ENCODE data around the gene ADGRE3.
"Not testable (repeated sequence)": the region's sequence is repeated elsewhere in the genome, so short reads cannot be mapped to it uniquely, and the experiment has no call there.

The ADGRE3 gene

DNA sequence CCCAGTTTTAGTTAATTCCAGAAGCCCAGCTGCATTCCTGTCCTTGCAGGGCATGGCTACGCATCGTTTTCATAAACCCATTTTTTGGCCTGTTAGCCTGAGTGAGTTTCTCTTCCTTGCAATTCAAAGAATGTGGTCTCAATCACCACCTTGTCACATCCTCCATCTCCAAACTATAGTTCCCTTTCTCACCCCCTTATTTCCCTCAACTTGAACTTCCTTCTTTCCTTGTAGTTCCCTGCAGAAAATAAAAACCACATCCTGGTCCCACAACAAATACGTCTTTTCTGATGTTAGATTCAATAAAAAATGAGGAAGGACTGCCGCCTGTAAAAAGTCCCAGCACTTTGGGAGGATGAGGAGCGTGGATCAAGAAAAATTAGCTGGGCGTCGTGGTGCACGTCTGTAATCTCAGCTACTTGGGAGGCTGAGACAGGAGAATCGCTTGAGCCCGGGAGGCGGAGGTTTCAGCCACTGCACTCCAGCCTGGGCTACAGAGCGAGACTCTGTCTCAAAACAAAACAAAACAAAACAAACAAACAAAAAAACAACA lies 13.2 kb downstream of the ADGRE3 start:
- no peak for DNase-seq

DNA sequence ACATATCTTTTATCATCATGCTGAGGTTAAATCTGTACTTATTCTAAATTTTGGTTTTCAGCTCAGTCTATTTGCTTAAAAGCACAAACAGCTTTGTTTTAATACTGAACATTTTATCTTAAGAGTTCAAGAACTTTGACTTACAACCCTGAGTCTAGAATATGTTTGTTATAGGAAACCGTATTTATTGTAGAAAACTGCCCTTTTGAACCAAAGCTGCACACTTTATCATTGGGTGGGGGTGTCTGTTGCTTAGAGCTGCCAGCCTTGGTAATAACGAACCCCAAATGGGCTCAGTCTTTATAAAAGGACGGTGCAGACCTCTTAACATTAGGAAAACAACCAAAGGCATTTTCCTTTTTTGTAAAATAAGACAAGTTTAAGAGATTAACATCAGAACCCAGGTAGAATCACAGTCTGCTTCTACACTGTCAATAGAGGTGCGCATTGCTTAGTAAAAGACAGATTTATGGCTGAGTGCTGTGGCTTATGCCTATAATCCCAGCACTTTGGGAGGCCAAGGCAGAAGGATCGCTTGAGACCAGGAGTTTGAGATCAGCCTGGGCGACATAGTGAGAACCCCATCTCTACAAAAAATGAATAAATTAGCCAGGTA lies 14.7 kb downstream of the ADGRE3 start:
- no peak for DNase-seq

DNA sequence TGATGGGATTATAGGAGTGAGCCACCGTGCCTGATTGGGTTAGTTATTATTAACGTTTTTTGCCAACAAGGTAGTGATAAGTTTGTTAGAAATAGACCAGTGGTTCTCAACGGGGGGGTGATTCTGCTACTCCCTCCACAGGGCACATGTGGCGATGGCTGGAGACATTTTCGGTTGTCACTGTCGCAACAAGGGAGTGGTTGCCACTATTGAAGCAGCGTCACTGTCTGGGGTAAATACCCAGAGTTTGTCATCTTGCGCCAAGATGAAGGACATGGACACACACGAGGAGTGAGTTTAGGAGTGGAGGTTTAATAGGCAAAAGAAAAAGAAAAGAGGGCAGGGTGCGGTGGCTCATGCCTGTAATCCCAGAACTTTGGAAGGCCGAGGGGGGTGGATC lies 18.9 kb downstream of the ADGRE3 start:
- no peak for DNase-seq

DNA sequence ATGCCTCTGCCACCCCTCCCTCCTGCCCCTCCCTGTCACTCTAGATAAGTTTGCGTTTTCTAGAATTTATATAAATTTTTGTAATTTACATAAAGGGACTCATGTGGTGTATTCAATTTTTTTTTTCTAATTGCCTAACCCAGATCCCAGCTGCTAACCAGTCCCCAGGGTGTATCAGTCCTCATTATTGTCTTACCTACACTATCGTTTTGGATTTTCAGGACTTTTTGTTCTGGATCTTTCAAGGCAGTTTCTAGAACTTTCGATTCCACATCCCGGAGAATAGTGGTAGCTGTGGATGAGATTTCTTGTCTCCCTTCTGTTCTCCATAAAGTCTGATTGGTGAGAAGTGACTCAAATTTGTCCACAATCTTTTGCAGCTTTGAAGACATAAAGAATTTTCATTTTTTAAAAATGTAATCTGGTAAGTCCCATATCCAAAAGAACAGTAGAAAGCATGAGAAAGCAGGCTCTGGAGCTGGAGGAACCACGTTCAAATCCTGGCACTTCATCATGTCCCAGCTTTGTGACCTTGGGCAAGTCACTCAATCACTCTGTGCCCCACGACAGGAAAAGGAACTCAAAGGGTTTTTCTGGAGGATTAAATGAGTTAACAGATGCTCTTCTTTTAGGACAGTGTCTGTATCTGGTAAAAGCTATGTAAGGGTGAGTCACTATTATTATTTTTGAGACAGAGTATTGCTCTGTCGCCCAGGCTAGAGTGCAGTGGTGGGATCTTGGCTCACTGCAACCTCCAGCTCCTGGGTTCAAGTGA lies 19.7 kb downstream of the ADGRE3 start:
- DNase-seq: no peak

DNA sequence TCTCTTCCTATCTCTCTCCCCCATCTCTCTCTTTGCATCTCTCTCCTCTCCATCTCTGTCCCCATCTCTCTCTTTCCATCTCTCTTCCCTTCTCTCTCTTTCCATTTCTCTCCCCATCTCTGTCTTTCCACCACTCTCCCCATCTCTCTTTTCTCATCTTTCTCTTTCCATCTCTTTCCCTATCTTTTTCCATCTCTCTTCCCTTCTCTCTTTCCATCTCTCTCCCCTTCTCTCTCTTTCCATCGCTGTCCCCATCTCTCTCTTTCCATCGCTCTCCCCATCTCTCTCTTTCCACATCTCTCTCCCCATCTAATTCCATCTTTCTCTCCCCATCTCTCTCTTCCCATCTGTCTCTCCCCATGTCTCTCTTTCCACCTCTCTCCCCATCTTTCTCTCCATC lies 24.5 kb downstream of the ADGRE3 start:
- no peak for DNase-seq

DNA sequence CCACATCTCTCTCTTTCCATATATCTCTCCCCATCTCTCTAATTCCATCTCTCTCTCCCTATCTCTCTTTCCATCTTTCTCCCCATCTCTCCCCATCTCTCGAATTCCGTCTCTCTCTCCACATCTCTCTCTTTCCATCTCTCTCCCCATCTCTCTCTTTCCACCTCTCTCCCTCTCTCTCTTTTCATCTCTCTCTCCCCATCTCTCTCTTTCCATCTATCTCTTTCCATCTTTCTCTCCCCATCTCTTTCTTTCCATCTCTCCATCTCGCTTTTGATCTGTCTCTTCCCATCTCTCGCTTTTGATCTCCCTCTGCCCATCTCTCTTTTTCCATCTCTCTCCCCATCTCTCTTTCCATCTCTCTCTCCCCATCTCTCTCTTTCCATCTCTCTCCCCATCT lies 25.6 kb downstream of the ADGRE3 start:
- no peak for DNase-seq

DNA sequence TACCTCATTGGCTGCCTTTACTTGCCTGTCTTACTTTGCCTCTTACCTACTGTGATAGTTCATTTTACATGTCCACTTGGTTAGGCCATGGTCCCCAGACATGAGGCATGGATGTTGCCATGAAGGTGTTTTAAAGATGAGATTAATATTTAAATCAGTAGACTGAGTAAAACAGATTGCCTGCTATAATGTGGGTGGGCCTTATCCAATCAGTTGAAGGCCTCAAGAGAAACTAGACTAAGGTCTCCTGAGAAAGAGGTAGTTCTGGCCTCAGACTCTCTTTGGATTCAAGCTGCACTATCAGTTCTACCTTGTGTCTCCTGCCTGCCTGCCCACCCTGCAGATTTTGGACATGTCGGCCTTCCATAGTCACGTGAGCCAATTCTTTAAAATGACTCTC lies 26.1 kb downstream of the ADGRE3 start:
- DNase-seq: no peak

DNA sequence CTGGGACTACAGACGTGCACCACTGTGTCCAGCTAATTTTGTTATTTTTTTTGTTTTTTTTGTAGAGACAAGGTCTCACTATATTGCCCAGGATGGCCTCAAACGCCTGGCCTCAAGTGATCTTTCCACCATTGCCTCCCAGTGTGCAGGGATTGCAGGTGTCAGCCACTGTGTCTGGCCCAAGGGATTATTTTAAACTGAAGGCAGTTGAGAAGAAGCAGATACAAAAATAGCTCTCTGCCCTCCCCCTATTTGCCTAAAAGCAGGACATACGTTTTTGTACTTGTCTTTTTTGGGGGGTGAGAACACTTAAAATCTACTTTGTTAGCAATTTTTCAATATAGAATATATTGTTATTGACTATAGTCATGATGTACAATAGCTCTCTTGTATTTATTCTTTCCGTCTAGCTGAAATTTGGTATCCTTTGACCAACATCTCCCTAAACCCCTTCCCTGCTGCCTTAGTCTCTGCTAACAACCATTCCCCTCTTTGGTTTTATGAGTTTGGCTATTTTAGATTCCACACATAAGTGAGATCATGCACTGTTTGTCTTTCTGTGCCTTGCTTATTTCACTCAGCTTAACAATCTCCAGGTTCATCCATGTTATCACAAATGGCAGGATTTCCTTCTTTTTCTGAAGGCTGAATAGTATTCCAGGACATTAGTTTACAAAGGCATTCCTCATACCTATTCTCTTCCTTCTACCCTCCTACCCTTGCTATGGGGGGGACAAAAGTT lies 34.9 kb downstream of the ADGRE3 start:
- DNase-seq: no peak

DNA sequence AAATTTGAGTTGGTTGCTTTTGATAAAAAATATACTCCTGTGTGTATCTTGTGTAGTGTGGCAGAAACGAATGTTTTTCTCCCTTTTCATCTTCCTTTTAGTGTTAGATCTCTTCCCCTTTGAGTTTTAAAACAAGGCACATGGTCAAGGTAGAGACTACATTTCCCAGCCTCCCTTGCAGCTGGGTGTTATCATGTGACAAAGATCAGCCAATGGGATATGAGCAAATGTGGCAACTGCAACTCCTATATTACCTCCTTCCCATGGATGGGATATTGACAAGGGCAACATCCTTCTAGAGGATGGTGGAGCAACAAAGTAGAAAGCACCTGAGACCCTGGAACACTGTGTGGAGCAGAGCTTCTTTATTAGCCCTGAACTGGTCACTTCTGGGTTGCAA lies 42.4 kb downstream of the ADGRE3 start:
- DNase-seq: no peak

DNA sequence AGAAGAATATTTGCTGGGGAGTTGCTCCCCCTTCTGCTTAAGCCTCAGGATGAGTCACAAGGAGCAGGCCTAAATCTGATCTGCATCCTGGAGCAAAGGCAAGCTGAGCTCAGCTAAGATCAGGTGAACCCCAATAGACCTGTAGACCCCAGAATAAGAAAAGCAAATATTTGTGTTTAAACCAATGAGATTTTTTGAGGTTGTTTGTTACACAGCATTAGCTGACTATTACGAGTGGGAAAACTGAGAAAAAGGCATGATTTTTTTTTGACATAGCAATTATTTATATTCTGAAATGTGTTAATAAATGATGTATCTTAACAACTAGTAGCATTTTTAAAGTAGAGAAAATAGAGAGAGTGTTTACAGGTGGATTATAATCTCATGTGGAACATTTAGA lies 45.1 kb downstream of the ADGRE3 start:
- no peak for DNase-seq

DNA sequence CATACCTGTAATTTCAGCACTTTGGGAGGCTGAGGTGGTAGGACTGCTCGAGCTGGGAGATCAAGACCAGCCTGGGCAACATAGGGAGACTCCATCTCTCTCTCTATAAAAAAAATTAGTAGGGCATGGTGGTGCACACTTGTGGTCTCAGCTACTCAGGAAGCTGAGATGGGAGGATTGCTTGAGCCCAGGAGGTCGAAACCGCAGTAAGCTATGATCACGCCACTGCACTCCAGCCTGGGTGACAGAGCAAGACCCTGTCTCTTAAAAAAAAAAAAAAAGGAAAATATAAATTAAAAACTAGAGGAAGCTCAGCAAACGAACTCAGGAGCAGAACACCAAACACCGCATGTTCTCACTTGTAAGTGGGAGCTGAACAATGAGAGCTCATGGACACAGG lies 50.2 kb downstream of the ADGRE3 start:
- not testable (repeated sequence) for DNase-seq

DNA sequence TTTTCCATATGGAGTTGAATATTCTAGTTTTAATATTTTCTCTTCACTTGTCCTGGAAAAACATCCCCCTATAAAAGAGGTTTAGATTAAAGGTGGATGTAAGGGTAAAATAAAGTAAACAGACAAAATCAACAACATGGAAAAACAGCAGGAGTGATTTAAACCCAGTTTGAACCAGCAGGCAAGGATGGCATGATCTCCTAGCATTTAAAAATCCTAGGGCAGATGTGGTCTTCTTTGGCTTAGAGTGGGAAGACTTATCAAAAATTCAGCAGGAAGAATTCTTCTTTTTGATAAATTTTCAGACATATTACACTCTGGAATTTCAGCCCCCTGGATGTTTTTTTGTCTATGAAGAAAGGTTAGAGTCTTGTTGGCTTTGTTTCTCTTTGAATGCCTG lies 55.2 kb downstream of the ADGRE3 start:
- no peak for DNase-seq

DNA sequence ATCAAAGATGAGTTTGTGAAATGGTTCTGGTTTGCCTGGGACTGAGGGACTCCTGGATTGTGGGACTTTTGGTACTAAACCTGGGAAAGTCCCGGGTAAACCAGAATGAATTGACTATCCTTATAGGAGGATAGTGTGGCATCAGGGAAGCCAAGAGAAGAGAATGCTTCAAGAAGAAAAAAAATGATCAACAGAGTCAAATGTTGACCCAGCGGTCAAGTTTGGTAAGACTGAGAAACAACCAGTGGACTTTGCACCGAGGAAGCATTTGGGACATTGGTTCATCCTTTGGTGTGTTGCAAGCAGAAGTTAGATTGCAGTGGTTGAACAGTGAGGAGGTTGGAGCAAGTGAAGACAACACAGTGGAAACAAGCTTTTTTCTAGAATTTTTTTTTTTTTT lies 58.2 kb downstream of the ADGRE3 start:
- no peak for DNase-seq

DNA sequence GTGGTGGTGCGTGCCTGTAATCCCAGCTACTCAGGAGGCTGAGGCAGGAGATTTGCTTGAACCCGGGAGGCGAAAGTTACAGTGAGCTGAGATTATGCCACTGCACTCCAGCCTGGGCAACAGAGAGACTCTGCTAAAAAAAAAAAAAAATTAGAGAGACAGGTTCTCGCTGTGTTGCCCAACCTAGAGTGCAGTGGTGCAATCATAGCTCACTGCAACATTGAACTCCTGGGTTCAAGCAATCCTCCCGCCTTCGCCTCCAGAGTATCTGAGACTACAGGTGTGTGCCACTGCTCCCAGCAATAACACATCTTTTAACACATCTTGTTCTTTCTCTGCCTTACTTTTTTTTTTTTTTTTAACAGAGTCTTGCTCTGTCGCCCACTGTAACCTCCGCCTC lies 59.0 kb downstream of the ADGRE3 start:
- DNase-seq: no peak

DNA sequence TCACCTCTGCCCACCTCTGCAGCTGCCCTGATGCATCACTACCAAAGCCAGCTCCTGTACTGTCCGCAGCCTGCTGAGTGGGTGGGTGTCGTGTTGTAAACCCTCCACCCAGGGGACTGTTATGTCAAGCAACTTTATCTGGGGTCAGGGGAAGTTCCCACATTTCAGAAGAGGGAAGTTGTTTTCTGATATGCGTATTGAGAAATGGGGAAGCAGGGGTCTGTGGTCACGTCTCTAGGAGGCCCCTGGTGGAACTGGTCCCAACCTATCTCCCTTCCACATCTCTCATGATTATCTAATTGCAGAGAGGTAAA lies 60.6 kb downstream of the ADGRE3 start:
- DNase-seq: no peak

DNA sequence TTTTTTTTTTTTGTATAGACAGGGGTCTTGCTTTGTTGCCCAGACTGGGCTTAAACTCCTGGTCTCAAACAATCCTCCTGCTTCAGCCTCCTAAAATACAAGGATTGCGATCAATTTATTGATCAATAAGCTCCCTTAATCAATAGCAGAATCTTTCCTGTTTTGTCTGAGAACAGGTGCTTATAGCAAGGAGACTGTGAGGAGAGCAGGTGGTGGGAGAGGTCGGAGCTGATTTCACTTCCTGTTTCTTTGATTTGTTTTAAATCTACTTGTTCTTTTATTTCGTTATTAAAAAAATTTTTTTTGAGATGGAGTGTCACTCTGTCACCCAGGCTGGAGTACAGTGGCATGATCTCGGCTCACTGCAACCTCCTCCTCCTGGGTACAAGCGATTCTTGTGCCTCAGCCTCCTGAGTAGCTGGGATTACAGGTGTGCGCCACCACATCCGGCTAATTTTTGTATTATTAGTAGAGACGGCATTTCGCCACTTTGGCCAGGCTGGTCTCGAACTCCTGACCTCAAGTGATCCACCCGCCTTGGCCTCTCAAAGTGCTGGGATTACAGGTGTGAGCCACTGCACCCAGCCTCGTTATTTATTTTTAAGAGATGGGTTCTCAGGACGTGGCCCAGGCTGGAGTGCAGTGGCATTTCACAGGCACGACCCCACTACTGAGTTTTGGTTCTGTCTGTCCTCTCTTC lies 61.1 kb downstream of the ADGRE3 start:
- not testable (repeated sequence) for DNase-seq

DNA sequence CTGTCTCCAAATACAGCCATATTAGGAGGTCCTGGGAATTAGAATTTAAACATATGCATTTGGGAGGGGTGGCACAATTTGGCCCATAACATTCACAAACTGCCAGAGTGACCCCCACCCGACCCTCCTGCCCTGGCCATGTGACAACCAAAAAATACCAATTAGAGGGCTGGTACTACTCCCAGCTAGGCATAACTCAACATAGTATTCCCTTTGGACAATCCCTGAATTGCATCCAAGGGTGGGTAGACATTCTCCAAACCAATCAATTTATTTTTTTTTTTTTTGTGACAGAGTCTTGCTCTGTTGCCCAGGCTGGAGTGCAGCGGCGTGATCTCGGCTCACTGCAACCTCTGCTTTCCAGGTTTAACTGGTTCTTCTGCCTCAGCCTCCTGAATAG lies 62.0 kb downstream of the ADGRE3 start:
- DNase-seq: no peak

DNA sequence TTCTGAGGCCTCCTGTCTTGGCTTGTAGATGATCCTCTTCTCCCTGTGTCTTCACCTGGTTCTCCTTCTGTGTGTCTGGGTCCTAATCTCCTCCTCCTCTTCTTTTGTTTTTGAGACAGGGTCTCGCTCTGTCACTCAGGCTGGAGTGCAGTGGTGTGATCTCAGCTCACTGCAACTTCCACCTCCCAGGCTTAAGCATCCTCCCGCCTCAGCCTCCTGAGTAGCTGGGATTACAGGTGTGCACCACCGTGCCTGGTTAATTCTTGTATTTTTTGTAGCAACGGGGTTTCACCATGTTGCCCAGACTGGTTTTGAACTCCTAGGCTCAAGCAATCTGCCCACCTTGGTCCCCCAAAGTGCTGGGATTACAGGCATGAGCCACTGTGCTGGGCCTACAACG lies 62.4 kb downstream of the ADGRE3 start:
- not testable (repeated sequence) for DNase-seq

DNA sequence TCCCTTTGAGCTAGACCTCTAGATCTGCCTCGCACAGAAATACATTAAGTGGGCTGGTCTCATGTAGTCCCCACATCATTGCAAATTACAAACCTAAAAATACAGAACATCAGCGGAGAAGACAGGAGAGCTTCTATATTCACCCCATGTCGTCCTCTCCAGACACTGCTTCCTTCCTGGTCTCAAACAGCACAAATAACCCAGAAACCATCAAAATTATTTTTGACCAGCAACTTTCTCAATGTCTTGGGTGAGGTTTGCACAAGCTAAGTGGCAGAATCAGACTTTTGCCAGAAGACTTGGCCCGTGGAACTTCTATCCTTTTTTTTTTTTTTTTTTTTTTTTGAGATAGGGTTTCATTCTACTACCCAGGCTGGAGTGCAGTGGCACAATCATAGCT lies 63.6 kb downstream of the ADGRE3 start:
- no peak for DNase-seq

DNA sequence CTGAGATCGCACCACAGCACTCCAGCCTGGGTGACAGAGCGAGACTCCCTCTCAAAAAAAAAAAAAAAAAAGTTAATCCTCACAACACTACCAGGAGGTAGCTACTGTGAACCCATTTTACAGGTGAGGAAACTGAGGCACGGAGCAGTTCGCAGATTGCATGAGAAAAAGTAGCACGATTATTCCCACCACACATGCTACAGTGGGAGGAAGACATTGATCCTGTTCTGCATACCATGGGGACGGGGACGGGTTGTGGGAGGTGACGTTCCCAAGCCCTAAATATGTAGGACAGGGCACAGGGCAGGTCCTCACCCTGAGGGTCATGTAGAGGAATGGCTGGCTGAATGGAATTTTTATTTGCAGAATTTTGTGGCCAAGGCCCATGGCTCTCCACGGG lies 68.0 kb downstream of the ADGRE3 start:
- no peak for DNase-seq

DNA sequence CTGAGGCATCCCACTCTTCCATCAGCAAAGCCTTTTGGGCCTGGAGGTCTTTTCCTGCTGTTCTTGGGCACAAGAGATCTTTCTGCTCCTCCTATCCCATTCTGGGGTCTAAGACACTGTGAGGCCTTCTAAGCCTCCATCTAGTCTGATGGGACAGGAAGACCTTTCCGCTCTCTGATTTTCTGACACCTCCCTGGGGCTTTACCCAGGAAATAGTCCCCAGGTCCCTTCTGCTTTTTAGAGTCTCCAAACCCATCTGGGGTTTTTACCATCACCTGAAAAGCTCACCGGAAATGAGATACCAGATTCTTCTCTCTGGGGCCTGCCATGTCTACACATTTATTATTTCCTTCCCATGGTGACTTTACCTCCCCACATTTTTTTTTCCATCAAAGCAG lies 70.7 kb downstream of the ADGRE3 start:
- no peak for DNase-seq

DNA sequence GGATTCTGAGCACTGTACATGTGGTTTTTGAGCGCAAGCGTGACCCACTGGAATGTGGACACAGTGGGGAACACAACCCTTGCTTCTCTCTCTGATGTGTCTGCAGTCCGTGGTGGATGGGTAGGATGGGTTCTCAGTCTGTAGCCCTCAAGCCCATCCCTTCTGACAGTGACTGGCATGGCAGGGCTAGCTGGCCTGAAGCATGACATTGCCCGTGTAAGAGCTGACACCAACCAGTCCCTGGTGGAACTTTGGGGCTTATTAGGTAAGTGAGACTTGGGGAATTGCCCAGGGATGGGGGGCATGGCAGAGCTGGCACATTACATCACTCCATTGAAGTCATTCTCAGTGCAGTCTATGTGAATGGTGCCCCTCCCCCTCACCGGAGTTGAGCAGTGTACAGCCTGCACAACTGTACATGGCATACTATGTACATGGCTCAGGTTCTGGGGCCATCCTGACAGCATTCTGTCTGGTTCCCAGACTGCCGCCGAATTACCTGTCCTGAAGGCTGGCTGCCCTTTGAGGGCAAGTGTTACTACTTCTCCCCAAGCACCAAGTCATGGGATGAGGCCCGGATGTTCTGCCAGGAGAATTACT lies 75.0 kb downstream of the ADGRE3 start:
- no peak for DNase-seq

DNA sequence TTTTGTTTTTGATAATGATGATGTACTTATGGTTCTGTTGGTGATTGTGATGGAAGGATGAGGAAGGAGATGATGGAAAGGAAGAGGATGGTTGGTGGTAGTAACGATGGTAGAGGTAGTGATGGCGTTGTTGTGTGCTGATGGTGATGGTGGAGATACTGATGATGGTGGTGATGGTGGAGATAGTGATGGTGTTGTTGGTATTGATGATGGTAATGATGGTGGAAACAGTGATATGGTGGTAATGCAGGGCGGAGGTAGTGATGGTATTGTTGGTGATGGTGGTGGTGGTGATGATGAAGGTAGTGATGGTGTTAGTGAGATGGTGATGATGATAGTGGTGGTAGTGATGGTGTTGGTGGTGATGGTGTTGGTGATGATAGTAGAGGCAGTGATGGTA lies 79.1 kb downstream of the ADGRE3 start:
- DNase-seq: no peak

All from right kidney (tissue), 1 donor.